Cerebellar nuclear complex (tissue), 1 donor: ENCODE results near the gene ZNF823.
A peak's percentile ranks its signal among the peaks of the same experiment; 100 is the strongest.

Source experiments
- DNase-seq, 2 experiments: peaks; one replicate each; lab custom pipeline; 2025; lab: John Stamatoyannopoulos, UW

Gene ZNF823

DNA sequence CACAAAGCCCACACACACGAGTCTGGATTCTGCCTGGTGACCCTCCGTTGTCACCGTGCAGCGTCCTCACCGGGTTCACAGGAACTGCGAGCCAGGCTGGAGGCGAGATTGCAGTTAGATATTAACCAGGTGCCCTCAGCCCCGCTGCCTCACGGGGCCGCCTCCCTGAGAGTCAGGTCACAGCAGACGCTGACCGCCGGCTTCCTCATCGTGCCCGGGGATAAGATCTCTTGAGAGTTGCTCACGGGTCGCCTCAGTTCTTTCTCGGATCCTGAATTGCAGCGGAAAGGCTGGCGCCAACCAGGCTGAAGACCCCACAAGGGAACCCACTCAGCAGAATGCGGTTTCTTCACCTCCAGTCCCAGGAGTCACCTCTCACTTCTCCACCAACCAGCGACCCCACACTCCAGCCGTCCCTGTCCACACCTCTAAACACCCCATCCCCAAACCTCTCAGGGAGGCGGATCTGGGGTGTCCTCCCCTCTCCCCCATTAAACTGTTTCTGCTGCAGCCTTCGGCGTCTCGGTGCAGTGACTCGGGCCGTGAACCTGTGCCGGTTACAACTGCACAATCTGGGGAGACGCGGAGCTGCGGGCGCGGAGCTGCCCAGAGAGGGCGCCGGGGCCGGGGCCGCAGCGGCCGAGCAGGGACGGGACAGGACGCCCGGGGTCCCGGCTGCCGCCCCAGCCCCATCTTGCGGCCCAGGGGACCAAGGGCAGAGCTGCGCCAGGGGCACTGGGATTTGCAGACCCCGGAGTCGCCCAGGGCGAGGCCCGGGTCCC, 591 bp downstream of the ZNF823 start:
- DNase-seq = no peak

DNA sequence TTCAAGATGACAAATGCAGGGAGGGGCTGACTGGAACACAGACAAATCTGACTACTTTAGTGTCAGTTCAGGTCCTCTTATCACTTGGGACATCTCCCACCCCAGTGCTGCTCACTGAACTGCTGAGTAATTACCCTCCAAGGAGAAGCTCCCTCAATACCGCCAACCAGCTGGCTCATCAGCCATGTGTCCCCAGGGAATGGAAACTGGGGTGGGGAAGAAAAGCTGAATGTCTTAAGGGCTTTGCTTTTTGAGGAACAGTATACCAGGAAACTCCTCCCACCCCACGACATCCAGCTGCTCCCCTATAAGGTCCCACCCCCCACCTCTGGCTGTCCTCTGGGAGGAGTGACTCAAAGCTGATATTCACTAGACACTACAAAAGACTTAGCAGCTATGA, 2.0 kb downstream of the ZNF823 start:
- DNase-seq = no peak

DNA sequence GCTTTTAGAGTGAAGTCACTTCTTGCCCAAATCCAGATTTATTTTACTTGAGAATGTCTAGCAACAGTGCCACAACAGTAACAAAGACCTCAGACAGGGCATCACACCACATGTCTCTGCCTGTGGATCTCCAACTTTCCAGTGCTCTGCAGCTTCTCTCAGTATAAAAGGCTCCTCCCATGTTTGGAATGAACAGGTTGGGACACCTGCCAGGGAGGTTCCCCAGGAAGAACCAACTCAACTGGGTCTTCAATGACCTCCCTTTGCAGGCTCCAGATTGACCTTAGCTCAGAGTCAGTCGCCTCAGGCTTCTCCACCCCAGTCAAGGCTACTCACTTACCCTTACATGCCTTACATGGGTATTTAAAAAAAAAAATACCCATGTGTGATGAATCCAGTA, 3.4 kb downstream of the ZNF823 start:
- no peak for DNase-seq

DNA sequence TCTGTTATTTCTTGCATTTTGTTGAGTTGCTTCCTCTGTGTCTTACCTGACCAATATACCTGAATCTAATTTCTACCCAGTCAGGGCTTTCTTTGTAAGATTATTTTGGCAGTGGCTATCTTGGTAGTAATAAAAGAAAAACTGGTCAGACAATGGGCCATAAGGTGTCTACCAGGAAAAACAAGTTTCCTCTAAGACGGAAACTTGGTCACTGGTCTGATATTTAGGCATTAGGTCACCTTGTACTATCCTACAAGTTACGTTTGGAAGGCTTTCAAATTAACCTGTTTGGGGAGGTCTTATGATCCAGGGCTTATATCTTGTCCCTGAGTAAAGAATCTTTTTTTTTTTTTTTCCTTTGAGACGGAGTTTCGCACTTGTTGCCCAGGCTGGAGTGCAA, 9.2 kb downstream of the ZNF823 start:
- DNase-seq = no peak

DNA sequence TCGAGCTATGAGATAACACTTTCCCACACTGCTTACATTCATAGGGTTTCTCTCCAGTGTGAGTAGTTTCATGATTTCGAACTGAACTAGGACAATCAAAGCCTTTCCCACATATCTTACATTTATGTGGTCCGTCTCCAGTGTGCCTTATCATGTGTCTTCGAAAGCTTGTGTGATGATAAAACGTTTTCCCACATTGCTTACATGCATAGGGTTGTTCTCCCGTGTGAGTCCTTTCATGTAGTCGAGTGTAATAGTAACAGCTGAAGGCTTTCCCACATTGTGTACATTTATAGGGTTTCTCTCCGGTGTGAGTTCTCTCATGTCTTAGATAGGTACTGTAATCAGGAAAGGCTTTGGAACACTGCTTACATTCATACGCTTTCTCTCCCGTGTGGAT, 16.3 kb downstream of the ZNF823 start:
- DNase-seq = no peak

DNA sequence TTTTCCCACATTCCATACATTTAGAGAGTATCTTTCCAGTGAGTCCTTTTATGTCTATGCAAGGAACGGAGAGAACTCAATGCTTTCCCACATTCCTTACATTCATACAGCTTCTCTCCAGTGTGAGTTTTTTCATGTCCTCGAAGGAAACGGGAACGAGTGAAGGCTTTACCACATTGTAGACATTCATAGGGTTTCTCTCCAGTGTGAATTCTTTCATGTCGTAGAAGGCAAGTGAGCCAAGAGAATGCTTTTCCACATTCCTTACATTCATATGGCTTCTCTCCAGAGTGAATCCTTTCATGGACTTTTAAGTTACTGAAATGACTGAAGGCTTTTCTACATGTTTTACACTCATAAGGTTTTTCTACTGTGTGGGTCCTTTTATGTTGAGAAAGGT, 17.1 kb downstream of the ZNF823 start:
- no peak for DNase-seq

DNA sequence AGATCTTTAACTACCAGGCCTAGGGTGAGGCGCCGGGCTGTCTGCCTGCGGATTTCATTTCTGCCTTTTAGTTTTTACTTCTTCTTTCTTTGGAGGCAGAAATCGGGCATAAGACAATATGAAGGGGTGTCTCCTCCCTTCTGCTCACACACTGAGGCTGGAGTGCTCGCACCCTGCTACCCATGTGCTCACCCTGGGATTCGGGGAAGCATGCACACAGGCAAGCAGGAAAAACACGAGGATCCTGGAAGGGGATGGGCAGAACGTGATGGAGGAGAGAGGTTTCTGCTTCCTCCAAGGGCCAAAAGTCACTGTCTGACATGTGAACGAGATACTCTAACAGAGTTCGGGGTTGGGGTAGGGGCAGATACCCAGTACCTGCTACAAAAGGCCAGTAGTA, 28.4 kb downstream of the ZNF823 start:
- no peak for DNase-seq

DNA sequence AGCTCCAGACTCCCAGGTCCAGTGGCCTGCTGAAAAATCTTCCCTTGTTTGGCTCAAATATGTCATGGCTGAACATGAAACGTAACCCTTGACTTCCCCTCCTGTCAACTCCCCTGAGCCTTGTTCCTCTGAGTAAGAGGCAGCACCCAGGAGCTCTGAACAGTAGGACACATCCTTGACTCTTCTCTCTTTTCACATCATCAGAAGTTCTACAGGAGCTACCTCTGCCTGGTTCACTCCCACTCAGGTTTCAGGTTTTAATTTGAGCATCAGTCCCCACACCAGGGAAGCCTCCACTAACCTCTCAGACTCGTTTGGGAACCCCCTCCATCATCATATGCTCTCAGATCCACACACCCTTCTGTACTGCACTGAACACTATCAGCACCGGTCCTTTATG, 30.3 kb downstream of the ZNF823 start:
- DNase-seq = no peak

DNA sequence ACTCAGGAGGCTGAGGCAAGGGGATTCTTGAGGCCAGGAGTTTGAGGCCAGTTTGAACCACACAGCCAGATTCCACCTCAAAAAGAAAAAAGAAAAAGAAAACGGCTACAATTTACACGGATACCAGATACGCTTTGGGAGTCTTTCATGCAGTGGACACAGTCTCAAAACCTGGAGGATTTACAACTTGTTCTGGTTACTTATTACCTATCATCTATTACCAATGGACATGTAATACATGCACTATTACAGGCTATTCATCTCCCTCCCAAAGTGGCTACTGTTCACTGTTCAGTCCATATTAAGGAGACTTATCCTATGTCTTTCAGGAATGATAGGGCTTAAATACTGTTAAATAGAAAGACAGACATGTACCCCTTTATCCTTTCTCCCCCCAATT, 33.3 kb downstream of the ZNF823 start:
- no peak for DNase-seq

DNA sequence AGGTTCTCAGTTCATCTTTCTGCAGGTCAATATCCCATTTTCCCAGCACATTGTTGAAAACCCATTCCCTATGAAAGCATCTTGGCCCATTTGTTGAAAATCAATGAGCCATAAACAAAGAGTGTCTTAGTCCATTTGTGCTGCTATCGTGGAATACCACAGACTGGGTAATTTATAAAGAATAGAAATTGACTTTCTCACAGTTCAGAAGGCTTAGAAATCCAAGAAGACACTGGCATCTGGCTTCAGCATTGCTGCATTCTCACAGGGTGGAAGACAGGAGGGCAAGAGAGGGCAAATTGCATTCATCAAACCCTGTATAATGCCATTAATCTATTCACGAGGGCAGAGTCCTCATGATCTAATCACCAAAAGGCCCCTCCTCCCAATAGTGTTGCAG, 34.1 kb downstream of the ZNF823 start:
- DNase-seq = no peak

DNA sequence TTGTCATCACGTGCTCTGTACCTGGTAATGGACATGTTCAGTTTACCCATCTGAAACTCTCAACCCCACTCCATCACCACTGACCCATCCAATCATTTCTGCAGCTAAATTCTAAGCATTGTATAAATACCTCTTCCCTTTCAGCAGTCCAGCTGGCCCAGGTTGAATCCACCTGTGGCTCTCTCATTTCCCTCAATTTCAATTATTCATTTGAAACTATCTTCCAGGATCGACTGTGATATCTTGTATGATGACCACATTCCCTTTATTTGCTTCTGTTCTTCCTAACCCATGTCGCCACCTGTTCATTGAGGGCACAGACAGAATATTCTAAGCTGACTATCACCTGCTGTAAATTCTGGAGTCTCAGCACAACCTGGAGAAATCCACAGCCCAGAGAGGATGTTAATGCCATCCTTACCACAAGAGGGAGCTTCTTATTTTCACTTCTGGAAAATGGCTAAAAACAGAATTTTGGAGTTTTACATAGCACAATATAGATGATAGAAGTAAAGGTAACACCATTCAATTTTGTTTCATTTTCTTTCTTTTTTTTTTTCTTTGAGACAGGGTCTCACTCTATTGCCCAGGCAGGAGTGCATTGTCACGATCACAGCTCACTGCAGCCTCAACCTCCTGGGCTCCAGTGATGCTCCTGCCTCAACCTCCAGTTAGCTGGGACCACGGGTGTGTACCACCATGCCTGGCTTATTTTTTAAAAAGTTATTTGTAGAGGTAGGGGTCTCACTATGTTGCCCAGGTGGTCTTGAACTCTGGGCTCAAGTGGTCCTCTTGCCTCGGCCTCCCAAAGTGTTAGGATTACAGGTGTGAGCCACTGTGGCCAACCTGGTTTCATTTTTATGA, 38.6 kb downstream of the ZNF823 start:
- no peak for DNase-seq

DNA sequence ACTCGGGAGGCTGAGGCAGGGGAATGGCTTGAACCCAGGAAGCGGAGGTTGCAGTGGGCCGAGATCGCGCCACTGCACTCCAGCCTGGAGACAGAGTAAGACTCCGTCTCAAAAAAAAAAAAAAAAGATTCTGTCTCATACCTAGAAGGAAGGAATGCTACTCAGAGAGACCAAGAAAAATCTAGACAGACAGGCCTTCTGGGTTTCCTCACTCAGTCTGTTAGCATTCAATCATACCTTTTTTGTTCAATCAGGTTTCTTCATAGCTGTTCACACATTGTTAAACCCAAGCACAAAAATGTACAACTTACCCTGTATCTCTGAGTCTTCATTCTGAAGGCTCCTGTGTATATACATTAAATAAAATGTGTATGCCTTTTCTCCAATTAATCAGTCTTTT, 40.5 kb downstream of the ZNF823 start:
- no peak for DNase-seq

DNA sequence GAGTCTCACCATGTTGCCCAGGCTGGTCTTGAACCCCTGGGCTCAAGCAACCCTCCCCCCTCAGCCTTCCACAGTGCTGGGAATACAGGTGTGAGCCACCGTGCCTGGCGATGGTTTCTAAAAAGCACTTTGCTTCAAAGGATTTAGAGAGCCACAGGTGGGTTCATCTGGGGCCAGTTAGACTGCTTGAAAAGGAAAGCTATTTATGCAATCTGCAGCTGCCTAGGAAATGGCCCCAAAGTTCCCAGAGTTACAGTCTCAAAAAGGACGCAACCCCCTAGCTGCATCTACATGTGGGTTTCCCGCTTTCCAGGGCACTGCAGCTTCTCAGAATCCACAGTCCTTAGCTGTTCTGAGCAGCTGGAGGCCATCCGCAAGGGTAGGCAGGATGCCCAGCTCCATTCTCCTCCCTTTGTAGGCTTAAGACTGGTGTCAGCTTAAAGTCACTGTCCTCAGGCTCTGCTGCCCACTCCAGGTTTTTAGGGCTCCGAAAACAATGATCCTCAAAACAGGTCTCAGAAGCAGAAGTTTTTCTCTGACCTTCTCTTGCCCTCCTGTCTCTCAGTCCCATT, 41.4 kb downstream of the ZNF823 start:
- no peak for DNase-seq

DNA sequence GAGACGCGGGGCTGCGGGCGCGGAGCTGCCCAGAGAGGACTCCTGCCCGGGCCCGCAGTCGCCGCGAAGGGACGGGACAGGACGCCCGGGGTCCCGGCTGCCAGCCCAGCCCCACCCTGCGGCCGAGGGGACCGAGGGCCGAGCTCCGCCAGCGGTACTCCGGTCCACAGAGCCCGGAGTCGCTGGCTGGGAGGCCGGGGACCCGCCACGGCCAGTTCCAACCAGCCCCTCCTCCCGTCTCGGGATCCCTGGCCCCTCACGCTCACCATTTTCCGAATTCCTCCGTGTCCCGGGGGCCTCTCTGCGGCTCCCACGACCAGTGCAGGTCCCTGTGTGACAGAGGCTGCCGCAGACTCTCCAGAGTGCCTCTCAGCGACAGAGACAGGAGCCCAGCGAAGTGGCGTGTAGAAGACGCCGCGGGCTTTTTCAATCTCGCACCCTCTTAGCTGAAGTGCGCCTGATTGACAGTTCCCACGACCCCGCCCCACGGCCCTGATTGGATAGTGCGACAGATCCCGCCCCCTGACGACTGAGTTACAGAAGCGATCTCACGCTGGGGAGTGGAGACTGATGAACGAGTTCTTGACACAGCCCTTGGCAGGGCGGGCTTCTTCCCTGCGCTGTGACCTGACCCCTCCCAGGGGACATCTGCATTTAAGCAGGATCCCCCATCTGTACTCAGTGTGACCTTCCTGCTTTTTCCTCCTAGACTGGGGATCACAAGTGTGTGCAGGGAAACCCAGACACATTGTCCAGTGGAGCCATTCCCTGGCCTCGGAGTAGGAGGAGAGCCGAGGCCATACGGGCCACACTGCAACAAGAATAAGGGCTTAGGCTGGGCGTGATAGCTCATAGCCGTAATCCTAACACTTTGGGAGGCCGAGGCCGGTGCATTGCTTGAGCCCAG, 44.0 kb downstream of the ZNF823 start:
- peak; percentile 35 to 87 for DNase-seq

DNA sequence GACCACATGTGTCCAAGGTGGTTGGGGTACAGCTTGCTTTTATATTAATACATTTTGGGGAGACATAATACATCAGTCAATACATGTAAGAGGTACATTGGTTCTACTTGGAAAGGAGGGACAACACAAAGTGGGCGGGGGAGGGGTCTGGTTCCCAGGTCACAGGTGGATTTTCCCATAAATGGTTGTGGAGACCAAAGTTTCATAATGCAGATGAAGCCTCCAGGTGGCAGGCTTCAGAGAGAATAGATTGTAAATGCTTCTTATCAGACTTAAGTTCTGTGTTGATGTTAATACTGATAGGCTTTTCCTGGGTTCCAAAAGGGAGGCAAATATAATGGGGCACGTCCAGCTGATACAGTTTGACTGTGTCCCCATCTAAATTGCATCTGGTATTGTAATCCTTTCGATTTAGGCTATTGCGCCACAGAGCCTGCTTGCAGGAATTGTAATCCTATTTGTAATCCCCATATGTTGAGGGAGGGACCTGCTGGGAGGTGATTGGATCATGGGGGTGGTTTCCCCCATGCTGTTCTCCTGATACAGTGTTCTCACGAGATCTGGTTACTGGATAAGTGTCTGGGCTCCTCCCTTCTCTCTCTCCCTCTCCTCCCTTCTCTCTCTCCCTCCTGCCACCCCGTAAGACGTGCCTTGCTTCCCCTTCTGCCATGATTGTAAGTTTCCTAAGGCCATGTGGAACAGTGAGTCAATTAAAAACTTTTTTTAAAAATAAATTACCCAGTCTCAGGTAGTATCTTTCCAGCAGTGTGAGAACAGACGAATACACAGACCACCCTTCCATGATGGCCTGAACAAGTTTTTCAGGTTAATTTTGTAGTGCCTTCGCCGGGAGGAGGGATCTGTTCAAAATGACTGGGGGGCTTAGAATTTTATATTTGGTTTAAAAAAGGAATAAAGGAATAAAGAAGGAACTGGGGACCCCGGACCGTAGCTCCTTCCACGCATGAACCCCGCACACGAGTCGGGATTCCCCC, 44.9 kb downstream of the ZNF823 start:
- DNase-seq = no peak

DNA sequence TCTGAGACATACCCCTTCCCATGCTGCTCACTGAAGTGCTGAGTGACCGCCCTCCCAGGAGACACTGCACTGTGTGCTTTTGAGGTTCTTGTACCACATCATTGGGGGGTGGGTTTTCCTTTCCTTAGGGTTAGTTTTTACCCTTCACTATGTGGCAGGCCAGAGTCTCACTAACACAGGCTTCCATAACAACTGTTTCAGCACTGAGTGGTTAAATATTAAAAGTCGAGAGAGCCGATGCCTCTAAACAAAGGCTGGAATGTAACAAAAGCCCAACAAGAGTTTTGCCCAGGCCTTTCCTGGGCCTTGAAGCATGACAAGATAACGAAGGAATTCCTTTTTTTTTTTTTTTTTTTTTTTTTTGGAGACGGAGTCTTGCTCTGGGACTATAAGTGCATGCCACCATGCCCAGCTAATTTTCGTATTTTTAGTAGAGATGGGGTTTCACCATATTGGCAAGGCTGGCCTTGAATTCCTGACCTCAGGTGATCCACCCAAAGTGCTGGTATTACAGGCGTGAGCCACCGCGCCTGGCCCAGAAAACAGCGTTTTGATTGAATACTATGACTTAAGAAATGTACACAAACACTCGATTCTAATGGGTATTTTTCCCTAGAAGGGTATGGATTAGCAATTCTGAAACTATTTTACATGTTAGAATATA, 46.5 kb downstream of the ZNF823 start:
- DNase-seq = no peak

DNA sequence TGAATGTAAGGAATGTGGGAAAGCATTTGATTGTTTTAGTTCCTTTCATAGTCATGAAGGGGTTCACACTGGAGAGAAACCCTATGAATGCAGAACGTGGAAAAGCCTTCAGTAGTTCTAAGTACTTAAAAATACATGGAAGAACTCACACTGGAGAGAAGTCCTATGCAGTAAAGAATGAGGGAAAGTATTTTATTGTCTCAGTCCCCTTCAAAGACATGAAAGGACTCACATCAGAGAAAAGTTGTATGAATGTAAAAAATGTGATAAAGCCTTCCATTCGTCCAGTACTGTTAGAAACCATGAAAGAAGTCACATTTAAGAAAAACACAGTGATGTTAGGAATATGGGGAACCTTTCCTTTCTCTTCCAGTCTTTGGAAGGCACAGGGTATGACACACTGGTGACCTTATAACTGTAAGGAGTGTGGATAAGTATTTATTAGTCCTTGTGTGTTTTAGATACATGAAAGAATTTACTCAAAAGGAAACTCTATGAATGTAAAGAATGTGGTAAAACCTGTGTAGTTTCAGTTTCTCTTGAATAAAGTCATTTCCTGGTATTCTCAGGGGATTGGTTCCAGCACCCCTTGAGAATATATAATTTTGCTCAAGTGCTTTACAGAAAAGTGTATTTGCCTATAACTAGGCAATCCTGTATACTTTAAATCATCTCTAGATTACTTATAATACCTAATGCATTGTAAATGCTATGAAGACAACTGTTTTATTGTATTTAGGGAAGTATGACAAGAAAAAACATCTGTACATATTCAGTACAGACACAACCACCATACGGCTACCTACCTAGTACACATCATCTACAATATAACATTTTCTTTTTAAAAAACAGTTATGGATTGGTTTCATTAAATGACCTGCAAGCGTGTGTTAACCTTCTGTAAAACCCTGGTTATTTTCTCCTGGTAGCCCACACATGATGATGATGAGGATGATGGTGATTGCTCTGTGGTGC, 52.8 kb downstream of the ZNF823 start:
- DNase-seq = no peak

DNA sequence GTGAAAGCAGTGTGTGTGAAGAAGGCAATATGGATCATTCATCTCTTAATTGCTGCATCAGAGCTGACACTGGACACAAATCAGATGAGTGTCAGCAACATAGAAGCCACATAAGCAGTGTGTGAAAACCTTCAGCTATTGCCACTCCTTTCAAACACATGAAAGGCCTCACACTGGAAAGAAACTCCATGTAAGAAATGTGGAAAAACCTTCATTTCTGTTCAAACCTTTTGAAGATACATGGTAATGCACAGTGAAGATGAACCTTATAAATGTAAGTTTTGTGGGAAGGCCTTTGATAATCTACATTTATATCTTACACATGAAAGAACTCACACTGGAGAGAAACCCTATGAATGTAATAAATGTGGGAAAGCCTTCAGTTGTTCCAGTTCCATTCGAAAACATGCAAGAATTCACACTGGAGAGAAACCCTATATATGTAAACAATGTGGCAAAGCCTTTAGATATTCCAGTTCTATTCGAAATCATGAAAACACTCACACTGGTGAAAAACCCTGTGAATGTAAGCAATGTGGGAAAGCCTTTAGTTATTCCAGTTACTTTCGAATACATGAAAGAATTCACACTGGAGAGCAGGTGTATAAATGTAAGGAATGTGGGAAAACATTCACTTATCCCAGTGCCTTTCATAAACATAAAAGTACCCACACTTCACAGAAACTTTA, 53.6 kb downstream of the ZNF823 start:
- no peak for DNase-seq
